NCI-H446 treated with DMSO at 0.1 percent for 48 hours (cell line): ENCODE results near the gene TMEM178B.
A peak's percentile ranks its signal among the peaks of the same experiment; 100 is the strongest.
"Not testable (repeated sequence)": the region's sequence is repeated elsewhere in the genome, so short reads cannot be mapped to it uniquely, and the experiment has no call there.

Experiments
- DNase-seq: peaks from one replicate; lab custom pipeline; 2025; lab: John Stamatoyannopoulos, UW

The TMEM178B gene

GRCh38 chr7:141074162-141074991 lies 513 bp downstream of the TMEM178B start:
- no peak for DNase-seq

GRCh38 chr7:141074997-141075396 lies 1.1 kb downstream of the TMEM178B start:
- no peak for DNase-seq

GRCh38 chr7:141076377-141076776 lies 2.5 kb downstream of the TMEM178B start:
- peak; percentile 30 for DNase-seq

DNA sequence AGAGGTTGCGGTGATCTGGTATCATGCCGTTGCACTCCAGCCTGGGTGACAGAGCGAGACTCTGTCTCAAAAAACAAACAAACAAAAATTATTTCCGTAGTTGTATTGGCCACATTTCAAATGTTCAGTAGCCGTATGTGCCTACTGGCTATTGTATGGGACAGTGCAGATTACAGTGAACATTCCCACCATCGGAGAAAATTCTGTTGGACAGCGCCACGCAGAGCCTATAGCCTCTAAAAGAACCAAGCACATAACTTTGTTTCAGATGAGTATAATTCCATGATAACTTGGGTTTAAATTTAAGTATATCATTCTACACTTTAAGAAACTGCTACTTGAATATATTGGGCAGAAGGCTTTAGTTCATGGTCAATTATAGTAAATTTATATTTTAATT lies 5.4 kb downstream of the TMEM178B start:
- no peak for DNase-seq

GRCh38 chr7:141089490-141089889 lies 15.6 kb downstream of the TMEM178B start:
- not testable (repeated sequence) for DNase-seq

DNA sequence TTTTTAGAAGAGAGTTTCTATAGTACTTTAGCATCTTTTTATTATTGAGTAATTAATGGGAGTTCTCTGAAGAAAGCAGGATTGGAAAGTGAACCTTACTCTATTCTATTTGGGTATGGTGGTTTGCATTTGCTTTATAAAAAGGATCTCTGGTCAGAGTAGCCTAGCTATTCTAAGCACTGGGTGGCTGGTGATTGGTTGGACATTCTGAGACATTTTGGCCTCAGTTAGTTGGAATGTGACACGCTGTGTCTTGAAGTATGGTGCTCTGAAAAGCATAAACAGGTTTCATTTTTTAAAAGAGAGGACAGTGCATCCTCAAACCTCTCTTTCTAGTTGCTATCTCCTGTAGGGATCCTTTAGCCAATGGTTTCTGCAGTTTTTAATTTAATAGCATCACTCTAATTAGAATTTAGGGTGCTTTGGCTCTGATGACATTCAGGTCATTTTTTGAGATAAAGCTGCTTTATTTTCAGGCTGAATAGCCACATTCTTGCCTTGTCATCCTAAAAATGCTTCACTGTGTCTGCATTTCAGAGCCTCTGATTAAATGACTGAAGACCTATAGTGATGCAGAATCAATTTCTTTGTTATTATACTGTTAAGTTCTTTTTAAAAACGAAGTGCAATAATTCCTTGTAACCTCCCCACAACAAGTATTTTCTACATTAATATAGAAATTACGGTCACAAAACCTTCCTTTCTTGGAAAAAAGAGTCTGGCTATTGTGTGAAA lies 20.6 kb downstream of the TMEM178B start:
- DNase-seq, result no peak

GRCh38 chr7:141097430-141097829 lies 23.6 kb downstream of the TMEM178B start:
- no peak for DNase-seq

DNA sequence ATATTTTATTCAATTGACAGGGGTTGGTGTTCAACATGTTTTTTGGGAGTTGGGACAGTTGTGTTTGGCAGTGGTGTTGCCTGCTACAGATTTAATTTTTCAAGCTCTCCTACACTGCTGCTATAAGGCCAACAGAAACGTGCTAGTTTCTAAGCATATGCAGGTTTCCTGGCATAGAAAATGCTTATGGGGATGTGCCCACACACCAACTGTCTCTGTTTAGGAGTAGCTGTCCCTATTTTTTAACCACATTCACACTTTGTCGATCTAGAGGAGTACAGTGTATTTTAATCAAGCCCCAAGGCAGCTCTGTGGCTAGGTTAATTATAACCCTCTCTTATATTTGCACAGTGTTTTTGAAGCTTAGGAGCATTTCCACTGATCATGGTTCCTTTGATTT lies 28.6 kb downstream of the TMEM178B start:
- no peak for DNase-seq

GRCh38 chr7:141103847-141104429 lies 30.1 kb downstream of the TMEM178B start:
- DNase-seq, result no peak

GRCh38 chr7:141113131-141113530 lies 39.3 kb downstream of the TMEM178B start:
- DNase-seq, result no peak

GRCh38 chr7:141114029-141114664 lies 40.3 kb downstream of the TMEM178B start:
- DNase-seq, result no peak

DNA sequence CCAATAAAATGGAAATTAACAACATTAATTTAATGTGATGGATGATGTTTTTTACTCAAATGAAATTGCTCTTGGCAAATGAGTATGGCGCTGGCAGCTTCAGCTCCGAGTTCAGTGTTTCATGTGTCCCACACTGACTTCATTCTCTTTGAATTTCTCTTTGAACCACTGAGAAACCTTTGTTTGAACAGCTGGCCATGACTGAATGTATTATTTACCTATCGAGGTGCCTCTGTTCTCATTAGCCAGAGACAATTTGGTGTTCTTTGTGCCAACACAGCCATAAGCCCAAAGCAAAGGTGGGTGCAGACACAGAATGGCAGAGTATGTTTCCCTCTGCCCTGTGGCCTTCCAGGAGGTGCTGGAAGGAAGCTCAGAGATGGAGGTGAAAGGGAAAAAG lies 42.1 kb downstream of the TMEM178B start:
- DNase-seq, result no peak

GRCh38 chr7:141116661-141117060 lies 42.8 kb downstream of the TMEM178B start:
- not testable (repeated sequence) for DNase-seq

DNA sequence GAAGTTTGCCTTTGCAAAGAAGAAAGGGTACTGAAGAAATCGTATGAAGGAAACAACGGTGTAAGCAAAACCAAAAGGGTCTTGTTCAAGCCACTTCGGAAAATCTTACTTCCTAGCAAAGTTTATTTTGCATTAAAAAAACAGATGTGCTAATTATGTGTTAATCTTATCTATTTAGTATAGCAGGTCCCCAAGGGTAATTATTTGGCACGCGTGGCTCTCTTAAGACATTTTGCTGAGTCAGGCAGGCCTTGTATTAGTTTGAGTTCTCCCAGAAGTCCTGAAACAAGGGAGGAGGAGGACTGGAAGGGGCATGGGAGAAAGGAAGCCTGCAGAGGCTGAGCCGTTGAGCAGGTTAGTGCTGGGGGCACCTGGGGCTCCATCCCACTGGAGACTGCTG lies 44.9 kb downstream of the TMEM178B start:
- DNase-seq, result no peak

DNA sequence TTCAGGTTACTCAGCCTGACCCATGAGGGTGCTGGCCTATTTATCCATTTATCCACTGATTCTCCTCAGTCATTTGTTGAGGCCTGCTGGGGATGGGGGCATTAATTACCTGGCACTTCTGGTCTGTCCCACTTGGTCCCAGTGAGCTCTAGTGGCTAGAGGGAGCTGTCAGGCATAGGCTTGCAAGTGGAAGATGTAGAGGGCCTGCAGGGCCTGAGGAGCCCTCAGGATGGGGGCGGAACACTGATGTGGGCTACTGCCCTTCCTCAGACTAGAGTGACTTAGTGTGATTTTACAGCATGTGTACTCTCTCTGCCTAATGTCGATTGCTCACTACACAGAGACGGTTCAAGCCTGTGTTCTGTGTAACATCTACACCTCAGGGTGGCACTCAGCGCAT lies 45.3 kb downstream of the TMEM178B start:
- DNase-seq, result no peak

DNA sequence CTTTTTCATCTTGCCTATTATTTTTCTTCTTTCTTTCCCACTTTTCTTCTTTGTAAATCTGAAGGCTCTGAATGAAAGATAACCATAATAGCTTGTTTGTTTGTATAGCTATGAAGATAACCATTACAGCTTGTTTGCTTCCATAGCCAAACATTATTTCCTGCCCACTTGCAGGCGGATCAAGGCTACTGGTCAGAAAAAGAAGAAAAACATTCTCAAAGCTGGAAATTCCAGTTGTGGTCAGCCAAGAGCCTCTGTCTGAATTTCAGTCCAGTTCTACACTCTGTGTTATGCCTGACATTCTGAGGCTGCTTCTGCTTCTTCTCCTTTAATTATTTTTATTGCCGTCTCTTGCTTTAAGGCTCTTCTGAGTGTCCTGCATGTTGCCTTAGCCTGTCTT lies 48.9 kb downstream of the TMEM178B start:
- no peak for DNase-seq

- no peak for DNase-seq
Observed at GRCh38 chr7:141123522-141123921, 49.7 kb downstream of the TMEM178B start.

GRCh38 chr7:141126107-141126506 lies 52.2 kb downstream of the TMEM178B start:
- no peak for DNase-seq

DNA sequence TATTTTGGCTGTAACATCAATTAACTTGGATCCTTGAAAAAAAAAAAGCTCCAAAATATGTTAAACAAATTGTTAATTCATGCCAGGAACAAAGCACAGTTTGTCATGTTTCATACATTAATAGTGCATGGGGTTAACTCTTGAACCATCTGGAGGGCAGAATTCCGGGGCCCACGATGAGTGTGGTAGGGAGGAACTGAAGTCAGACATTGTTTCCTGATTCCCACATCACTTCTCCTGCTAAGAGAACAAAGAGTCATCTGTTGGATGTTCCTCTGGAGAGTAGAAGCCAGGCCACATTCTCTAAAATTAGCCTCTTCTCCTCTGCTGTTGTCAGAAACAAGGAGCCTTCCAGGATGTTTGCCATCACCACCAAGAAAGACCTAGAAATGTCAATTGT lies 54.6 kb downstream of the TMEM178B start:
- no peak for DNase-seq

DNA sequence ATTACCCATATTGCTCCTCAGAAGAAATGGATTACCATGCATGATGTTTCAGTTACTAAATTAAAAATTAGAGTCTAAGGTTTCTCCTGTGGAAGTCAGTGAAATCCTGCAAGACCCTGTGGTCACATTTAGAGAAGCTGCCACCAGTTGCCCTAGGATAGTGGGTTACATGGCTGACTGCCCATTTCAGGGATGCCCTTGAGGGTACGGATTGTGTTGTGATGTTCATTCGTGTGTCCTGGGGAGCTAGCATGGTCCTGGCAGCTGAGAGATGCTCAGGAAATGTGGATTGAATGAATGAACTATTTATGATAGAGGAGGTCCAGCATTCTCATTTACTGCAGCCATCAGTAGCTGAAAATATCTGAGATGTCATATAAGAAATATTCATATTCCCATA lies 55.1 kb downstream of the TMEM178B start:
- no peak for DNase-seq

DNA sequence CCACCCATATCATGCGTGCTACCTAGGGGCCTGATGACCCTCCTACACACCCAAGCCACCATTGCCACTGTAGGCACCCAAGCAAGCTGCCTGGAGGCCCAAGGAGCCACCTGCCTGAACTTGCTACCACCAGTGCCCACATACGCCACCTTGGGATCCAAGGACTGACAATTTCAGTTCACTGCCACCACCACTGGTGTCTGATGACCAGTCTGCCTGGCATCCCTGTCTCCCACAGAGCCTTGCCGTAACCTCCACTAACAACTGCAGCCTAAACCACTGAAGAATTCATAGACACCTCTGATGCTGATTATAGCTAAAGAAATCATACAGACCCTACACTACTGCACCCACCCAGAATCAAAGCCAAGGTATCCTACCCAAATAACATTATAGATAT lies 58.8 kb downstream of the TMEM178B start:
- no peak for DNase-seq

DNA sequence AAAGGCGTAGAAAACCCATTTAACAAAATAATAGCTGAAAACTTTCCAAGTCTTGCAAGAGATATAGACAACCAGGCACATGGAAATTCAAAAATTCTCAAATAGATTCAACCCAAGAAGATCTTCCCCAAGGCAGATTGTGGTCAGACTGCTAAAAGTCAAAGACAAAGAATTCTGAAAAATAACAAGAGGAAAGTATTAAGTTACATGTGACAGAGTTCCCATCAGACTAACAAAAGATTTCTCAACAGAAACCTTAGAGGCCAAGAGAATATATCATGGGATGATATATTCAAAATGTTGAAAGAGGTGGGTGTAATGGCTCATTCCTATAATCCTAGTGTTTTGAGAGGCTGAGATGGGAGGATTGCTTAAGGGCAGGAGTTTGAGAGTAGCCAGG lies 59.8 kb downstream of the TMEM178B start:
- DNase-seq, result no peak

- no peak for DNase-seq
Observed at GRCh38 chr7:141142058-141142457, 68.2 kb downstream of the TMEM178B start.
